GM12878 (cell line): ENCODE data around the gene NR1D1.

Experiments
- ATF7 ChIP-seq: fragments of 450-650 bp; IDR thresholded peaks from 2 replicates; pipeline ENCODE4 v1.6.1; 2016; ENCODE audit warnings: low read depth, mild to moderate bottlenecking
- BHLHE40 ChIP-seq, 2 experiments: fragments of 450-650 bp in 1 of 2; IDR thresholded peaks; 2 replicates each; pipeline ENCODE4 v1.6.1; 2011 to 2017; ENCODE audit warnings: low read depth in 2 of 2, borderline replicate concordance in 1 of 2, improper control_type of control experiment in 1 of 2, low read length in 1 of 2, mild to moderate bottlenecking in 1 of 2
- GABPA ChIP-seq: IDR thresholded peaks from 2 replicates; pipeline ENCODE4 v1.6.1; 2014; ENCODE audit warnings: antibody characterized with exemption, low read depth, mild to moderate bottlenecking, inconsistent platforms
- POLR2A ChIP-seq: IDR thresholded peaks from 2 replicates; pipeline ENCODE4 v1.6.1; 2011; ENCODE audit warnings: low read depth, mild to moderate bottlenecking, low read length
- RCOR1 ChIP-seq: conservative IDR thresholded peaks from 2 replicates; pipeline ENCODE4 v1.6.1; 2012; ENCODE audit warnings: low read depth, low read length, improper control_type of control experiment
- SIX5 ChIP-seq: IDR thresholded peaks from 2 replicates; pipeline ENCODE4 v1.6.1; 2011; ENCODE audit warnings: mild to moderate bottlenecking, low read depth, low read length, moderate library complexity; ENCODE audit not compliant: severe bottlenecking
- TCF7 ChIP-seq: IDR thresholded peaks from 2 replicates; pipeline ENCODE4 v1.6.1; 2014; ENCODE audit warnings: antibody characterized with exemption, borderline replicate concordance
- YBX1 ChIP-seq: fragments of 450-650 bp; IDR thresholded peaks from 2 replicates; pipeline ENCODE4 v1.6.1; 2016; ENCODE audit warnings: antibody characterized with exemption
- TF ChIP-seq, protein P1 (sequence below), 3 experiments: IDR thresholded peaks in 2 of 3; conservative IDR thresholded peaks in 1 of 3; 2 replicates each; pipeline ENCODE4 v1.5.1; 2011; ENCODE audit warnings: low read depth in 3 of 3, low read length in 3 of 3, mild to moderate bottlenecking in 3 of 3, control low read depth in 2 of 3, moderate library complexity in 2 of 3, inconsistent platforms in 1 of 3, mixed read lengths in 1 of 3; ENCODE audit not compliant: control insufficient read depth in 2 of 3, insufficient read depth in 1 of 3; ENCODE audit errors: extremely low read depth in 1 of 3
- TF ChIP-seq, protein P2 (sequence below): IDR thresholded peaks from 2 replicates; pipeline ENCODE4 v1.6.1; 2012; ENCODE audit warnings: low read depth, low read length, improper control_type of control experiment

DNA sequence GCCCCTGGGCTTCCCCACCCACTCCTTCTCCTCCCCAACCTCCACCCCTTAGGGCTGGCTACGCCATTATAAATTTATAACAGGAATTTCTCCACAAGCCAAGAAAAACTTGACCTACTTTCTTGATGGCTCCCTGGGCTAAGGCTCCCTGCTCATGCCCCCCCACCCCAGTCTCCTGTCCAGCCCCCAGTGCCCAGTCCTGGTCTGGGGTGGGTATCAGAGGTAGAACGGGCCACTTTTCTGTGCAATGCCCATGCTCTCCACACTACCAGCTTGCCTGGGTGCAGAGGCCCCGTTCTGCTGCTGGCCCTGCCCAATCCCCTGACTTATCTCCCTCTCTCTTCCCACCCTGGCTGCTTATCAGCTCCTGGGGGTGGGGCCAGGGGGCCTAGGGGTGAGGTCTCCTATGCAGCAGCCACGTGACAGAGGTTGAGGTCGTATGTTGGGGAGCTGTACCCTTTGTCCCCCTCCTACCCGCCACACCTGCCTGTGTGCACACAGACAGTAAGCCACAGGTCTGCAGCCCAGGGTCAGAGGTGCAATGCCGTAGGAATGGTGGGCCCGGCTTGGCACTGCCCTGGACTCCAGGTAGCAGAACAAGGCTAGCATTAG lies 27.5 kb downstream of the NR1D1 start:
- TF ChIP-seq, protein P1, sequence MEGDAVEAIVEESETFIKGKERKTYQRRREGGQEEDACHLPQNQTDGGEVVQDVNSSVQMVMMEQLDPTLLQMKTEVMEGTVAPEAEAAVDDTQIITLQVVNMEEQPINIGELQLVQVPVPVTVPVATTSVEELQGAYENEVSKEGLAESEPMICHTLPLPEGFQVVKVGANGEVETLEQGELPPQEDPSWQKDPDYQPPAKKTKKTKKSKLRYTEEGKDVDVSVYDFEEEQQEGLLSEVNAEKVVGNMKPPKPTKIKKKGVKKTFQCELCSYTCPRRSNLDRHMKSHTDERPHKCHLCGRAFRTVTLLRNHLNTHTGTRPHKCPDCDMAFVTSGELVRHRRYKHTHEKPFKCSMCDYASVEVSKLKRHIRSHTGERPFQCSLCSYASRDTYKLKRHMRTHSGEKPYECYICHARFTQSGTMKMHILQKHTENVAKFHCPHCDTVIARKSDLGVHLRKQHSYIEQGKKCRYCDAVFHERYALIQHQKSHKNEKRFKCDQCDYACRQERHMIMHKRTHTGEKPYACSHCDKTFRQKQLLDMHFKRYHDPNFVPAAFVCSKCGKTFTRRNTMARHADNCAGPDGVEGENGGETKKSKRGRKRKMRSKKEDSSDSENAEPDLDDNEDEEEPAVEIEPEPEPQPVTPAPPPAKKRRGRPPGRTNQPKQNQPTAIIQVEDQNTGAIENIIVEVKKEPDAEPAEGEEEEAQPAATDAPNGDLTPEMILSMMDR (IDR thresholded peaks at IDR 0.05 in 2 of 3, conservative IDR thresholded peaks at IDR 0.05 in 1 of 3; ENCODE audit: control insufficient read depth in 2 of 3, extremely low read depth in 1 of 3, insufficient read depth in 1 of 3, low read depth in 3 of 3, low read length in 3 of 3): no peak
- TF ChIP-seq RCOR1: no peak
- no peak for TF ChIP-seq BHLHE40 (IDR thresholded peaks at IDR 0.05; ENCODE audit: borderline replicate concordance in 1 of 2, low read depth in 2 of 2, low read length in 1 of 2)
- TF ChIP-seq TCF7: no peak
- TF ChIP-seq GABPA: no peak
- TF ChIP-seq, protein P2, sequence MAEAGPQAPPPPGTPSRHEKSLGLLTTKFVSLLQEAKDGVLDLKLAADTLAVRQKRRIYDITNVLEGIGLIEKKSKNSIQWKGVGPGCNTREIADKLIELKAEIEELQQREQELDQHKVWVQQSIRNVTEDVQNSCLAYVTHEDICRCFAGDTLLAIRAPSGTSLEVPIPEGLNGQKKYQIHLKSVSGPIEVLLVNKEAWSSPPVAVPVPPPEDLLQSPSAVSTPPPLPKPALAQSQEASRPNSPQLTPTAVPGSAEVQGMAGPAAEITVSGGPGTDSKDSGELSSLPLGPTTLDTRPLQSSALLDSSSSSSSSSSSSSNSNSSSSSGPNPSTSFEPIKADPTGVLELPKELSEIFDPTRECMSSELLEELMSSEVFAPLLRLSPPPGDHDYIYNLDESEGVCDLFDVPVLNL: no peak
- TF ChIP-seq YBX1: no peak
- no peak for TF ChIP-seq ATF7
- no peak for TF ChIP-seq POLR2A
- TF ChIP-seq SIX5: no peak
